Activated CD8-positive, alpha-beta memory T cell treated with anti-CD3 and anti-CD28 coated beads for 24 hours (primary cell): ENCODE data around the gene GID8.
A peak's percentile ranks its signal among the peaks of the same experiment; 100 is the strongest.
"Not testable (repeated sequence)": the region's sequence is repeated elsewhere in the genome, so short reads cannot be mapped to it uniquely, and the experiment has no call there.

Experiments
- DNase-seq: peaks from one replicate; pipeline ENCODE4 v3.0.0-alpha.2; 2020

GID8 gene

DNA sequence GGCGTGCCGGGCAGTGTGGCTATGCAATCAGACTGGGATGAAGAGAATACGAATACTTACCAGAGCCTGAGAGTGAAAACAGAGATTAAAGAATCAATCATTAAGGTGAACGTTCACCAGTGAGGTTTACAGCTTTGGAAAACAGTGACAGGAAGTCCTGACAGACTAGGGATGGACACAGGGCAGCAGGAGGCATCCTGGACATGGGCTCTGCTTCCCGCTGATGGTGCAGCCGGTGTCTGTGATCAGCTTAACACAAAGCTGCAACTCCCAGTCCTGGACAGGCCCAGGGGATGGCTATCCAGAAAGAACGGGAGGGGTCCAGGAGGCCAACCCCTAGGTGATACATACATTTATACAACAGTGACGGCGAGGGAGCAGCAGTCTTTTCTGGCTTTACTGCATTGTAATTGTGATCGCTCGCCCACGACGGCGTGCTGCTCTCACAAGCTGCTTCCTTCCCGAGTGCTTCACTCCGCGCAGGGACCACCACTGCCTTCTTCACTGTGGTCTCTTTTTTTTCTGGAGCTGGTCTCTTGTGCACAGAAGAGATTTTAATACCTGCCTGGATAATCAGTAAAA lies 32.3 kb upstream of the GID8 start:
- no peak for DNase-seq

GRCh38 chr20:62906209-62906608 lies 31.7 kb upstream of the GID8 start:
- no peak for DNase-seq

DNA sequence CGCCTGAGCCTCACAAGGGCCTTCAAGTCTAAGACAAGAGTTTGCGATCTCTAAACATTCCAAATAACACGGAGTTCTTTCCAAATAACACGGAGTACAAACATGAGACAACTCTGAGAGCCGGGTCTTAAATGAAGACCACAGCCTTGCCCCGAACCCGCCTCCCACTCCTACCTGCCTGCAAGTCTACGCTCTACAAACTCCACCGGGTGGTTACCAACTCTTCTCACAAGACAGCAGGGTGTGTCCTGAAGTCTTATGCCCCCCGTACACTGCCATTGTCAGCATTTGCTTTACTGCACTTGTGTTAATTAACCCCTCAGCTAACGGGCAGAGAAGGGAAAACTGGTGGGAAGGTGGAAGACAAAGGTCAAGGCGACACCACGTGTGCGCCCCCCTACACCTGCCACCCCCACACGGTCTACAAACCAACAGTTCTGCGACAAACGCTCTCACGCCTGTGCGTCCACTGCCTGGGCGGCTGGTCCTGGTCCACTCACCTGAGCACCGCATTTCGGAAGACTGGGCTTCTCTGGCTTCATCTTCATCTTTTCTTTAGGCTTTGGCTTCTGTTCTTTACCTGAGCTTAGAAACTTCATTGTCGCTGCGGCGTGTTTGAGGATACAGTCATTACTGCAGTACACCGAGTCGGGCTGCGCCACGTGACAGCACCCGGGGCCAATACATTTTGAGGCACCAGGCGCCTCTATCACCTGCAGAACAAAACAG lies 31.1 kb upstream of the GID8 start:
- no peak for DNase-seq

DNA sequence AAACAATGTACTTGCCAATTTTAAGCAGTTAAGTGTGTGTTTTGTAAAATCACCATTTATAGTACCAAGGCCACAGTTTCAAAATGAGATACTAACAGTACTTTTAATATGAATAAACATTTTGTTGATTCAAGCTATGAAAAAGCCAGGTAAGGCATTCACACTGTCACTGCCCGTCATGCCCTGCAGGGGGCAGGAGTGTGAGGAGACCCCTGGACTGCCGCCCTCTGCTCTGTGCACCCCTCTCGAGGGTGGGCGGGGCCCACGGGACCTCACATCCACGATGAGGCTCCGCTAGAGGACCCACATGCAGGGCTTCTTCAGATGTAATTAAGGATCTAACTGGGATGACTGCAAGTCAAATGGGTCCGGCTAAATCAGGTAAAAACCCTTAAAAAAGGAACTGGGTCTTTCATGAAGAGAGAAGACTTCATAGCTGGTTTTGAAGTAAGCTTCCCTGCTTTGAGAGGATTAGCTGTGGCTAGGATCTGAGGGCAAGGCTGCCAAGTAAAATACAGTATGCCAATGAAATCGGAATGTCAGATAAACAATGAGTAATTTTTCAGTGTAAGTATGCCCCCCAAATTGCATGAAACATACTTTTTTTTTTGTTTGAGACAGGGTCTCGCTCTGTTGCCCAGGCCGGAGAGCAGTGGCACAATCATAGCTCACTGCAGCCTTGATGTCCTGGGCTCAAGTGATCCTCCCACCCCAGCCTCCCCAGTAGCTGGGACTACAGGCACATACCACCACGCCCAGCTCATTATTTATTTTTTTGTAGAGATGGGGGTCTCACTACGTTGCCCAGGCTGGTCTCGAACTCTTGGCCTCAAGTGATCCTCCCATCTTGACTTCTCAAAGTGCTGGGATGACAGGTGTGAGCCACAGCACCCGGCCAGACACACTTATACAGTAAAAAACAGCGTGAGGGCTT lies 30.3 kb upstream of the GID8 start:
- no peak for DNase-seq

GRCh38 chr20:62908971-62909791 lies 28.8 kb upstream of the GID8 start:
- no peak for DNase-seq

DNA sequence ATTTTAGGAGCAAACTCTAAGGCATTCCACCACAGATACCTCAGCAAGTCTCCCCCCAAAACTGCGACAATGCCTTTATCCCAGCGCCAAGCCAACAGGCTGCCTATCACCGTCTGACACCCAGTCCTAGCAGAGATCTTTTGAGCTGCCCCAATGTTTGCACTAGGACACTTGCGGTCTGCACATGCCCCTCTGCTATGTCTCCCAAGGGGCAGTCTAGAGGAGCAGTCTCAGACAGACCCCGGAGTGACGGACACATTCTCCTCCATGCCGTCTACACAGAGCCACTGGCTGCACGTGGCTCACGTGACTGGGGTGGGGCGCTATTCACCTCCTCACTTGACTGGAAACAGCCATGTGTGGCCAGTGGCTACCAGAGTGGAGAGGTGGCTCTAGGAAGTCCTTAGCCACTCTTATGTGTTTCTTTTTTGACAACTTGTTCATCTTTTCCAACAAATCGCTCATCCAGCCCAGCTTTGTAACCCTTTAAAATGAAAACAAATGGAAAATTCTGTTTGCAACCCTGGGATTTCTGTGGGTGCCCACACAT lies 27.7 kb upstream of the GID8 start:
- DNase-seq: no peak

GRCh38 chr20:62910777-62911497 lies 27.0 kb upstream of the GID8 start:
- DNase-seq: no peak

GRCh38 chr20:62911701-62912280 lies 26.2 kb upstream of the GID8 start:
- no peak for DNase-seq

- DNase-seq: no peak
These were observed 24.8 kb upstream of the GID8 start for GRCh38 chr20:62913043-62913630.

- DNase-seq: no peak
These were observed 23.5 kb upstream of the GID8 start for GRCh38 chr20:62914436-62914835.

GRCh38 chr20:62914970-62915457 lies 22.9 kb upstream of the GID8 start:
- no peak for DNase-seq

- no peak for DNase-seq
These were observed 21.1 kb upstream of the GID8 start for GRCh38 chr20:62916703-62917476.

- DNase-seq: no peak
These were observed 20.2 kb upstream of the GID8 start for GRCh38 chr20:62917720-62918119.

DNA sequence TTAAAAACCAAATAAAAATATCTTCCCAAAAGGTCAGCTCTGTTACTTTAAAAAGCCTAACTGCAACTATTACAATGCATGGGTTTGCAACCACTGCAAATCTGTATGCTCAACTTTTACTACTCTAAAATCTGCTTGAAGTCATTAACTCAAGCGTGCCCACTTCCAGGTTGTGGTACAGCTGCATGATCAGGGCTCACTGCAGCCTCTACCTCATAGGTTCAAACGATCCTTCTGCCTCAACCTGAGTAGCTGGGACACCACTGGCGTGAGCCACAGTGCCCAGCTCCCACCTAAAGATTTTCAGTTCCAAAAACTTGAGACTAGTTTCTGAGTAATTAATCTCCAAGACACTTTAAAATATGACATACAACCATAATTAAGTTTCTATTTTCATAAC lies 19.8 kb upstream of the GID8 start:
- DNase-seq: no peak

DNA sequence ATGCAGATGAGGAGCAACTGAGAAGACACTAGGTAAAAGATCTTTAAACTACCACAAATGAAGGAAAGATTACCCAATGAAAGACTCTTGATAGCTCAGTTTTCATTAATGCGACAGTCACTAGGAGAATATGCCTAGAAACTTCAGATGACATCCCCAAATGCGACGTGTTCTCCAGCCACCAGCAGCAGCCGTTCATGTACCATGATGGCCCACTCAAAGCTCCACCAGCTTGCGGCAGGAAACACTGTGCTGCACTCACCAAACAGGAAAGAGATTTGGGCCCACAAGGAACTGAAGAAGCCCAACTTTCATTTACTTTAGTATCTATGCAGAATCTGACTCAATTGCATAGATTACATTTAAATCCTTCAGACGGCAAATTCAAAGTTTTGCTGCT lies 19.1 kb upstream of the GID8 start:
- no peak for DNase-seq

DNA sequence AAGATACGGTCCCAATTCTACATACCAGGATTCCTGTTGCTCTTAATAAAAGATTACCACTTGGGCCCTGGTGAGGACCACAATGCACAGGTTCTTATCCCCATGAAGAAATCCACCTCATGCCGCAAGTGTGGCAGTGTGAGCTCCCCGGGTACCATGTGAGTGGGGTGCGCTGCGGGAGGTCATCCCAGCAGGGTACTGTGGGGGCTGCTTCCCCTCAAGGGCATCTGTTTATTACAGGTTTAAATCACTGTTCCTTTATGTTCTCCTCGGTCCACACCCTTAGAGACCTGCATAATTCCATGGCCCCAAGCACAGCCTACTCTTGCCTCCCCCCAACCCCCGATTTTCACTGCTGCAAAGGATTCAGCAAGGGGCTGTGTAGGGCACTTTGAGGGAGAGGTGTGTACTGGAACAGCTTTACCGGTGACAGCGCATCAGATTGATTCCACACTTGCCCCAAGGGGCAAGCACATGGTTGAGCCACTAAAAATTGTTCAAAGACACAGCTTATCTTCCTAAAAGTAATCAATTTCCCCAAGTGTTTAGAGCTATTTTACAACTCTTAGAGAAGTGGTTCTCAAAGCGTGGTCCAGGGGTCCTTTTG lies 17.8 kb upstream of the GID8 start:
- no peak for DNase-seq

- peak; percentile 70 for DNase-seq
These were observed 16.7 kb upstream of the GID8 start for GRCh38 chr20:62921119-62921687.

- DNase-seq: peak; percentile 68
These were observed 15.5 kb upstream of the GID8 start for GRCh38 chr20:62922451-62922921.

DNA sequence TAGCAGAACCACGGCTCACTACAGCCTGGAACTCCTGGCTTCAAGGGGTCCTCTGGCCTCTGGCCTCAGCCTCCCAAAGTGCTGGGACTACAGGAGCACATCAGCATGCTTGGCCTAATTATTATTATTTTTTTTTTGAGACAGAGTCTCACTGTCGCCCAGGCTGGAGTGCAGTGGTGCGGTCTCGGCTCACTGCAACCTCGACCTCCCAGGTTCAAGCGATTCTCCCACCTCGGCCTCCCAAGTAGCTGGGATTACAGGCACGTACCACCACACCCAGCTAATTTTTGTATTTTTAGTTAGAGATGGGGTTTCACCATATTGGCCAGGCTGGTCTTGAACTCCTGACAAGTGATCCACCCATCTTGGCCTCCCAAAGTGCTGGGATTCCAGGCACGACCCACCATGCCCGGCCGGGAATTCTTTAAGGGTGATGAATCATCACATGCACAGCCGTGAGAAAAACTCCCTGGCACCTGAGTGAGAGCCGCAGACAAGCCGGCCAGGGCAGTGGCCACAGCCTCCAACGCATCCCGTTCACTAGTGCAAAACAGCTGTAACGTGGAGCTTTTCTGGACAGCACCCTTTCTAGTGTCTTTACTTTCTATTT lies 14.8 kb upstream of the GID8 start:
- DNase-seq: not testable (repeated sequence)
